GM19240 (cell line): ENCODE measurements around the gene CREB5.

Experiments
- DNase-seq: peaks from one replicate; pipeline ENCODE4 v3.0.0; 2011; ENCODE audit warnings: low spot score; ENCODE audit not compliant: insufficient read length

CREB5 gene

DNA sequence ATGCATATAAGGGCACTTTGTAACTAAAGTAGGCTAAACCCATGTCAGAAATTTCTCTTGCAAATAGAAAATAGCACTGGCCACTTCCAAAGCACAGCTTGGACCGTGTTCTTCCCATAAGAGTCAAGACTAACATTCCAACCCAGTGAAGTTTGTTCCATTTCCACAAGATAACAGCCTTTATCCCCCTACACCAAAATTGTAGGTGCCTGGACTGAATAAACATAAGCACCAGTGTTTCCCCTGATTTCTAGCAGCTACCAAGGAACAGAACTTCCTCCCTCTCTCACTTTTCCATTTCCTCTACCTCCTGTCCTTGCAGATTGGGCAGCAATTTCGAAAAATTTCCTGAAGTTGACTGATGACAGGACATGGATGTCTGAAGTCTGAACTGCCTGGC, 219.7 kb downstream of the CREB5 start:
- DNase-seq: no peak

DNA sequence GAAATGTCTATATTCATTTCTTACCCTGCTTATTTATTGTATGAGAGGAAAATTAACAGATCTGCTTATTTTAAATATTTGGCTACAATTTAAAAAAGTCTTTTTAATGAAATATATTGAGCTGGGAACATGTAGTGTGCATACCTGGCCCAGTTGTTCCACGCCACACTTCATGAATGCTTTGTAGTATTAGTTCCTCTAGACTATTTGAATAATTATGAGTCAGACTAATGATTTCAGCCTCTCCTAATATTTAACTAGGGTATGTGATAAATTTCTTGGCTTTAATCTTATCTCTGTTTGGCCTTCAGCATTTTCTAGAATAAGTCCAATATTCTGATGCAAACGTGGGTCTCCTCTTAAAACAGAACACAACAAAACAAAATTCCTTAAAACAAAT, 226.6 kb downstream of the CREB5 start:
- DNase-seq: no peak

DNA sequence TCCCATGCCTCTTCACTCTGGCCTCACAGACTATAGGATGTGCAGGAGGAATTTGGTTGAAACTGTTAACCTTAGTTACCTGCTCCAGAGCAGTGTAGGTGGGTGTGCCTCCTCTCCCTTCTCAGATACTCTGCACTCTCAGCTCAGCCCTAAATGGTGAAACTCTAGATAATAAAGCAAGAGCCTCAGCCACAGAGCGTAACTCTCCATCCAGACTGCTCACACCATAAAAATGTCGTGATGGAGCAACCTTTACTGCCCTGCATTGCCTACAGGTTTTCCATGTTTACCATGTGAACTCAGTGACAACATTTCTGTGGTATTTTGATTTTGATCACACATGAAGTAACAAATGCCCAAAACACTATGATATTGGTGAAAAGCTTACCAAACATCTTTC, 227.7 kb downstream of the CREB5 start:
- DNase-seq: no peak

DNA sequence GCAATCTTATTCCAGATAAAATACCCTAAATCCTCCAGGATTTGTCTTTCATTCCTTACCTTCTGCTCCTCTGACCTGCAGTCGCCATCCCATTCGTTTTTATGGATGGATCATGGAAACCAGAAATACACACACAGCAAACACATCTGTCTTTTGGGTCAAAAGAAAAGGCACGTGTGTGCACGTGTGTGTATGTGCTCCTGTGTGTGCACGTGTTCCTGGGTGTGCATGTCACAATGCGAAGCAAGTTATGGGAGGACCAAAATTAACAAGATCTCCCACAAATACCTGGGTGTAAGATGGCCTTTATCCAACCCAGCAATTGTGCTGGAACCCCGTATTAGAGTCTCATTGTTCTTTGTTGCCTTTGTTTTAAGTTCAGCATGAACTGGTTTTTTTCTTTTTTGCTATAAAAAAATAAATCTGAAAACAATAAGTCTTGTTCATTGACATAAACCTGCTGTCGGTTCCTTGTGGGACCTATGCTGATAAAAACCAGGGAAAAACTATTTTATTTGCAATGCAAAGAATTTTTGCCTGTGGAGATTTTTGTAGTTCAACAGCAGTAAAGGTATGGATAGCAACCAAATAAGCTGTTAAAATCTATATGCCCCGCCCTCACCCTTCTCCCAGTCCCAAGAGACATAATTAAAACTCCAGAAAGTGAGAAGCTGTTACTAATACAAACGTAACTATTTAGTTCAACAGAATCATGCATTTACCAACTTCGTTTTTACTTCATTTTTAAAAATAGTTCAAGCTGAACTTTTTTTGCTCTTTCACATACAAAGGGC, 229.6 kb downstream of the CREB5 start:
- no peak for DNase-seq

DNA sequence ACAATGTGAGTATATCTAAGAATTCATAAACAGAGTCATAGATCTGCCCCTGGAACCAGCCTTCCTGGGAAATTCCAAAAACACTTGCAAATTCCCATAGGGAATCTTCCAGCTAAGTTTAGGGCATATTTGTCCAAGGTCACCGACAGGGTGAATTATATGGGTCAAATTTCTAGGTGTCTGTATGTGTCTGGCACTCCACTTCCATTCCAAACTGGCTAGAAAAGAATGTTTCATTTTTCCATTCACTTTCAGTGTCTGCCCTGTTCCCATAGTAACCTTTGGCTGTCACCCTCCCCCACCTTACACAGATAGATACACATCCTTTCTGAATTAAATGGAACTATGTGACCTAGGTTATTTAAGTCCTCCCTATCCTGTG, 230.9 kb downstream of the CREB5 start:
- DNase-seq: no peak

DNA sequence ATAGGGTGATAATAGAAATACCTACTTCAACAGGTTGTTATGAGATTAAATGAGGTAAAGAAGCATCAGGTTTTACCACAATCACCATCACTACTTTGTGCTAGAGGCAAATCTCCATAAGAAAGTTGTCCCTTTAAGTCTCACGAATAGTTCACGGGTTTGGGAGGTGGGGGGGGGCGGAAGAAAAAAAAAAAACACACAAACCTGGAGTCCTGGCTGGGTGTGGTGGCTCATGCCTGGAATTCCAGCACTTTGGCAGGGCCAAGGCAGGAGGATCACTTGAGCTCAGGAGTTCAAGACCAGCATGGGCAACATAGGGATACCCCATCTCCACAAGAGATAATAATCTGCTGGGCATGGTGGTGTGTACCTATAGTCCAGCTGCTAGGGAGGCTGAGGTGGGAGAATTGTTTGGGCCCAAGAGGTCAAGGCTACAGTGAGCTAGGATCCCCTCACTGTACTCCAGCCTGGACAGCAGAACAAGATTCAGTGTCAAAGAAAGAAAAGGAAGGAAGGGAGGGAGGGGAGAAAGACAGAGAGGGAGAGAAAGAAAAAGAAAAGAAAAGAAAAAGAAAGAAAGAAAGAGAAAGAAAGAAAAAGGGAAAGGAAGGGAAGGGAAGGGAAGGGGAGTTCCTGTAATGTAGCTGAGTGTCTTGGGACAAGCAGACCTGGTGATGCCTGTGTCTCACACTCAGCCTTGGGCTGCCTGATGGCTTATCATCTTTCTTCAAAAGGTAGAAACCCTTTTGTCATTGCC, 231.4 kb downstream of the CREB5 start:
- DNase-seq: no peak

DNA sequence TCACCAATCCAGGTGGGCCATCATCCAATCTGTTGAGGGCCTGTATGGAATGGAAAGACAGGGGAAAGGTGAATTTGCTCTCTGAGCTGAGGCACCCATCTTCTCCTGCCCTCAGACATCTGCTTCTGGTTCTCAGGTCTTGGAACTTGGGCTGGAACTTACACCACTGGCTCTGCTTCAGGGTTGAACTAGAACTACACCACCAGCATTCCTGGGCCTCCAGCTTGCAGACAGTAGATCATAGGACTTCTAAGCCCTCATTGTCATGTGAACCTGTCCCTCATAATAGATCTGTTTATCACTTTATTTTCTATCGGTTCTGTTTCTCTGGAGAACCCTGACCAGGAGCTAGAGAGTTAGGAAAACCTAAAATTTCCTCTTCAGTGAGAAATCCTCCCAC, 233.5 kb downstream of the CREB5 start:
- DNase-seq: no peak

DNA sequence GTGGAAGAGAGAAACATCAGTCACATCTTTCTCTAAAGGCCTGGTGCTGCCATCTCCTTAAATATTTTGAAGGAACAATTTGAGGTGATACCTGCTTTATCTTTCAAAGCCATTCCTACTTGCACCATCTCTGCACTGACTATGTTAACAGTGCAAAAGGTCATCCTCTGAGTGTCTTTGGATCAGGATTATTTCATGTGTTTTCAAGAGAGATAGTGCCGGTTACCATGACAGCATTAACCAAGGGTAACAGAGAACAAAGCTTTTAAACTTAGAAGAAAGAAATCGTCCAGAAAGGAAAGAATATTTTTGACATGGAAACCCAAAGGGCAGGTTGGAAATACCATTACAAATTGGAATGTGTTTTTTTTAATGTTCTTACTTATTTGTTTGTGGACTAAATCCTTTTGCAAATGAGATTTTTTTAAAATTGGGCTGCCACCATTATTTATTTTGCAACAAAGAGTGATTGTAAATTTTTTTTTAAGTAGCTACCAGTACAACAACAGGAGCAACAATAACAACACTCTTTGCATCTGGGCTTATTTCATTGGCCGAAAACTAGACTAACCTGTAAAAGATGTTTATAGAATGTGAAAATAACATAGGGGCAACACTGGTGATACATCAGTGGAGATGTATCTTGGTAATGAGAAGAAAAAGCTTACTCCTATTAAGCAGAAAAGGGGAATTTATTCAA, 234.2 kb downstream of the CREB5 start:
- no peak for DNase-seq

DNA sequence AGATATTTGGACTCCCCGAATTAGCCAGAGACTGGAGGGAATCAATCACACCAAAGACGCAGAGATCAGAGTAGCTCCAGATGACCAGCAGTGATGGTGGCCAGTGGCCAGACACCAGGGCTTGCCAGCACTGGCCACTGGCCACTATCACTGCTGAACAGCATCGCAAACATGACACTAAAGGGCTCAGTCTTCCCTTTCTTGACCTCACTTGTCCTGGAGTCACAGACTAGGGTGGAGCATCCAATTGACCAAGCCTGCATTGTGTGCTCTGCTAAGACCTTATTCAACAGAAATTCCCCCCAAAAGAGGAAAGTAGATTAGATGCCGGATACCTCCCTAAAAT, 234.7 kb downstream of the CREB5 start:
- DNase-seq: no peak

DNA sequence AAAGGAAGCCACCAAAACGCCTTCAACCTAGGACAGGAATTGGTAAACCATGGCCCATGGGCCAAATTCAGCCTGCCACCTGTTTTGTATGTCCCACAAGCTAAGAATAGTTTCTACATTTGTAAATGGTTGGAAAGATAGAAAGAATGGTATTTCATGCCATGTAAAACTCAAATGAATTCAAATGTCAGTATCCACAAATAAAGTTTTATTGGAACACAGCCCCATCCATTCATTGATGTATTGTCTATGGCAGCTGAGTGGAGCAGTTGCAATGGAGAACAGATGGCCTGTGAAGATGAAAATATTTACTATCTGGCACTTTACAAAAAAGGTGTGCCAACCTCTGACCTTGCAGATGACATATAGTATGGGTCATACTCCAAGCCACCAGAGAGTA, 236.9 kb downstream of the CREB5 start:
- no peak for DNase-seq

DNA sequence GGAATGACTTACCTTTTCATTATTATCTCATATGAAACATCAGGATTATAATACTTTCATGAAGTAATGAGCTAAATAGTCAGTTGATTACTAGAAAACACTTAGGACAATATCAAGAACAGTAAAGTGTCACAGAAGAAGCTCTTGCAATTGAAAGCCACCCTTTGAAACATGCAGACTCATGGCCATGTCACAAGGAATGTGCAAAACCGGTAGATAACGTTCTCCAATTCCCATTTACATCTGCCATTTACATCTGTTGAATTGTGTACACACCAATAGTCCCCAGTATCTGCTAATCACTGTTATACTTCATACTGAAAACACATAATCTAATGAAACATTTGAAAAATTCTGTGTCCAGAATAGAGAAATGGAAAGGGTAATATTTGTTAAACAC, 237.5 kb downstream of the CREB5 start:
- DNase-seq: no peak

DNA sequence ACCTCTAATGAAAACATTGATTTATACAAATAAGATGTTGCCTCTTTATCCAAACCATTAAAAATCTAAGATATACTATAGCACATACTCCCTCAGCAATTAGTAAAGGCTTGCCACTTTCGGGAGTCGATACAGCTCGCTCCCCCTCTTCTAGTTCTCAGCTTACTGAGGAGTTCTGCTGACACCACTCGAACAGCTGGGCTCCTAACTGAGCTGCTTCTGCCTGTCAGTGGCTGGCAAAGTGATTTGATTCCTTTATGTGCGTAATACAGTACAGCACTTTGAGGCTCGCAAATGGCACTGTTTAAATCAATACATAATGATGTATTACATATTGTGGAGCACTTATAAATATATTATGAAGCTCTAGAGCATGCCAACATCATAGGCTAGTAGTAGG, 241.8 kb downstream of the CREB5 start:
- DNase-seq: no peak

DNA sequence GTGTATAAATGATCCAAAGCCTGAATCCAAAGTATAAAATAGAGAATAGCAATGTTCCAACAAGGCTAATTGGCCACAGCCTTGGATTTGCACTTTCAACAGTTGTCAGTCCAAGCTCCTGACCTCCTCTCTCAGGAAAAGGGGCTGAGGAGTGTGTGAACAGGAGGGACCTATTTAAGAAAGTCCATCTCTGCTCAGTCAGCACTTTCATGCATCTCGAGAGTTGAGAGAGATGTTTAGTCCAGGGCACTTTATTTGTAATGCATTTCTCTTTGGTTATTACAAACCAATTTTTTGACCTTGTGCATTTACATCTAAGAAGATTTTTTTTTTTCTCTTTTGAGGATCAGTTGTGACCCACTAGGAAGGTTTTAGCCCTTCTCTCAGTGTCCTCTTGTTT, 244.2 kb downstream of the CREB5 start:
- DNase-seq: no peak

DNA sequence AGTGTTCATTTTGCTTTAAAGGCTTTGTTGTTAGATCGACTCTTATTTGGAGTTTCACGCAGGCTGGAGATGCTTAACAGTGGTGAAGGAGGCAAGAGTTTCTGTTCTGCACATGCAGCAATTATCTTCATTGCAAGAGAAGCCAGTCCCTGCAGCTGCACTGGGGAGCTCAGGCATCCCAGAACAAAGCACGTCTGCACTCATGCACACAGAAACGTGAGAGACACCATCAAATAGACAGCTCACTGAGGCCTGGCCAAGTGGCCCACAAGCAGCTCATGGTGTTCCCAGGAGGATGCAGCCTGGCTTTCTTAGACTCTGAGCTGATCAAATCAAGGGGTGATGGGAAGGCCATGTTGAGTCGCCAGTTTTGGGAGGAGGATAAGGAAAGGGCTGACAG, 246.1 kb downstream of the CREB5 start:
- DNase-seq: no peak

DNA sequence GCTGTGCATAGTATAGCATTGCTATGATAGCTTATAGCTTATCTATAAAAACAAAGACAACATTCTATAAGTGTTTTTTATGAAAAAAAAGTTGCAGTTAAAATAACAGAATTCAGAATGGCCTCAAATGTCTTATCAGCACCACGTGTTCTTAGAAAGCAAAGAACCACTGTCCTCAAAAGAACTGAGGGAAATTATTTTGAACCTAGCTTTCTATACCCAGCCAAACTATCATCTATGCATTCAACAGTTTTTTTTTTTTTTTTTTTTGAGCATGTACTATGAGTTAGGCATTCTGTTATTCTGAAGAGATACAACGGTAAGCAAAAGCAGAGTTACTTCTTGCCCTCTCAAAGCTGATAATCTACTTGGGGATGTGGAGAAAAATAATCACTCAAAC, 247.8 kb downstream of the CREB5 start:
- DNase-seq: no peak

DNA sequence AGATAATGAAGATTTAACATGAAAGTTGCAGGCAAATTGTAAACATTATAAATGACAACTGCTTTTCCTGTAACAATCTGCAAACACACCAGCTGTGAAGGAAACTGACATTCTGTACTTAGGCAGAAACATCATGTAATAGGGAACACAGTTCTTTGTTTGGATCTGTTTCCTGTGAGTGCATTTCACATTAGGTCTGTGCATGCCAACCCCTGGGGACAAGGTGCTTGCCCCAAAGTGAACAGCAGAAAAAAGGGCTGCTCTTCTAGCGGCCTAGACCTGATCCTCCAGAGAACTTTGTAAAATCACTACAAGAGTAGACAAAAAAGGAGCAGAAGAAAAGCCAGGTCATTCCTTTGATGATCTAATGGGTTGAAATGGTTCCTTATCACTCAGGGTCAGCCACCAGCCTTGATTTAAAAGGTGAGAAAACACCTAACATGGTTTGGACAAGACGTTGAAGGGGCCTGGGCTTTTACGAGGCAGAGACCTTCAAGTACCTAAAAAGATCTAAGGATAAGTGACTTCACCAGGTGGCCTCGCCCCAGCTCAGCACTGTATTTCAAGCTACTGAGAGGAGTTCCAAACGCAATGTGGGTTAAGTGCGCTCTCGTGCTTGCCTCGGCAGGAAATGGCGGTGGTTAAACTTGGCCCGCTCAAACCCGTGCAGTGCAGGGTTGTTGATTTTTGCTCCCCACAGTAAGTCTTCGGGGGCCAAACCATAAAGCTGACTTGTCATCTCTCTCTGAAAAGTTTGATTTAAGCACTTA, 249.7 kb downstream of the CREB5 start:
- DNase-seq: no peak

DNA sequence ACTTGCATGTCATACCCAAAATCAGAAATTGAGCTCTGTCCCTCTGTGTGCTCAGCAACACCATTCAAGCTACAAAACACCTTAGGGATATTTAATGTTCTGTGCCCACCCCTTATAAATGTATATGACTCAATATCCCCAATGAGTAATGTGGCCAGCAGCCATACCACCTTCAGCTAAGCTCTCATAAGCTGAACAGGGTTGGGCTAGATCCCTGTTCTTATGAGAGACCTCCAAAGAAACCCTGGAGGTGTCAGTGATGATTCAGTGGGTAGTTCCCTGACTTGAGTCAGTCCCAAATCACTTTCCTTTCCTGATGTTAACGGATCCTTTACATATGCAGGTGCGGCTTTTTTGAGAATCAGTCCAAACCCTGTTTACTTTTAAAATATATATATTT, 253.8 kb downstream of the CREB5 start:
- no peak for DNase-seq

DNA sequence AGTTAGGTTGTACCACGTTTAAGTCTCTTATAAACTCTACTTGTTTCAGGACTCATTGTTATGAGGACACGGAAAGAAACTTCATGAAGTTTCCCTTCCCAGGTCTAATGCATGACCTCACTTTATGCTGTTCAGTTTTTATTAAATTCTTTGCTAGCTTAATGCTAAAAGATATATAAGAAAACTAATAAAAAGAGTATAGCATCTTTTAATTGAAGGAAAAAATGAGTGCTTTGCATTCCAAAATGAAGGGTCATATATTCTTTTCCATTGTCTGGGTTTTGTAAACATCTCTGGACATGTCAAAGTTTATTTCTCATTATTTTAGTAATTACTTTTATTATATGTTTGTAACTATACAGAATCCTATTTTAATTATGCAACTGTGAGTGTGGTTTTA, 255.8 kb downstream of the CREB5 start:
- no peak for DNase-seq

DNA sequence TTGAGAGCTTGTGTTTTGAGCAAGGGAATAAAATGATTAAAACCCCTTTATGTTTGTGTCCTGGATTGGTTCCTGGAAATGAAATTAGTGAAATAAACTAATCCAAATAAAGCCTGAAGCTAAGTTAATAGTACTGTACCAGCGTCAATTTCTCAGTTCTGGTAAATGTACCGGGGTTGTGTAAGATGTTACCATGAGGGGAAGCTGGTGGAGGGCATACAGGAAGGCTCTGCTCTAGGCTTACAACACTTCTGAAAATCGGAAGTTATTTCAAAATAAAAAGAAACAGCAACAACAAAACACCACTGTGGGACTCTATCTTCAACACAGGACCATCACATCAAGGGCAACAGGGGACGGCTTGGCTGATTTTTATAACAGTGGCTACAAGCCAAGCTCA, 257.0 kb downstream of the CREB5 start:
- DNase-seq: no peak

DNA sequence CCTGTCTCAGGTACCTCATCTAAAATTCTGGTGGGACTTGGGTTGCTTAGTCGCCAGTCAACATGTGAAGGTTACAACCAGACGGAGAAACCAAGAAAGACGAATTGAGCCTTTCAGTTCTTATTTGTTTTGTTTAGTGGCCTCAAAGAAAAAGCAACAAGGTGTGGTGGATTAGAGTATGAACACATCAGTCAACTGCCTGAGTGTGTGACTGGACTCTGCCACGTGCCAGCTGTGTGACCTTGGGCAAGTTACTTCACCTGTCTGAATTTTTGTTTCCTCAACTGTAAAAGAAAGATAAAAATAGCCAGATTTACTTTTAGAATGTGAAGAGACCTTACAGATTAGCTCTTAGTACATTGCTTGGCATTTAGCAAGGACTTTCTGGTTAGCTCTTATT, 259.2 kb downstream of the CREB5 start:
- no peak for DNase-seq

DNA sequence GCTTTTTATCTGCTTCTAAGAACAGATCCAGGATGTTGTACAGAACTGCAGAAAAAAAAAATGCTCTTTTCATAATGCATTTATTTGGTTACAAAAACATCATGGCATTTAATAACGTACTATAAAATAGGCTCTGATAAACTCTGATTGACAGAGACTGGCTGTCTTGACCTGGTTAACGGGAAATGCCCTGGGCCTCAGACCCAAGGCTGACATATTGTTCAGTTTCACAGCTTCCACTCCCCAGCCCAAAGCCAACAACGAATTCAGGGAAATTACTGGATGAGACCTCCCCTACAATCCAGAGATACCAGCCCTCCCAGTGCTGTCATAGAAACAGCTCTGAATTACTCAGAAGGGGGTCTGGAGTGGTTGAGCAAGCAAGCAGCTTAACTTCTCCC, 260.1 kb downstream of the CREB5 start:
- DNase-seq: no peak

DNA sequence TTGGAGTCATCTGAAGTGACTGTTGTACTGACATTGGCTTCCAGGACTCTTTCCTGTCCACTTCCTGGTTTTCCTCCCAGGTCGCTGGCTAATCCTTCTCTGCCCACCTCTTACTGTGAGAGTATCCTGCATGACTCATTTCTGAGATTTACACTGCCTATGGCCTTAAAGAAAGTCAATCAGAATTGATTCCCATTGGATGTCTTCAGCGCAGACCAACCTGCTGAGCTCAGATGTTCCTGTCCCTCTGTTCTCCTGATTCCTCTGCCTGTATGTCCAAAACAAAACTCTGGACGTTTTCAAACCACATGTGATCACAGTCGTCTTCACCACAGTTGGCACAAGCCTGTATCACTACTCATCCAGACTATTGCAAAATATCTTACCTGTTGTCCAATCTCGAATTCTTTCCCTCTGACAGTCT, 262.1 kb downstream of the CREB5 start:
- no peak for DNase-seq
